Fibroblast of skin of back (primary cell): ENCODE results near the gene SEC23A.

Source experiments
- DNase-seq: peaks from one replicate; pipeline ENCODE4 v3.0.0-alpha.2; 2013

Gene SEC23A

DNA sequence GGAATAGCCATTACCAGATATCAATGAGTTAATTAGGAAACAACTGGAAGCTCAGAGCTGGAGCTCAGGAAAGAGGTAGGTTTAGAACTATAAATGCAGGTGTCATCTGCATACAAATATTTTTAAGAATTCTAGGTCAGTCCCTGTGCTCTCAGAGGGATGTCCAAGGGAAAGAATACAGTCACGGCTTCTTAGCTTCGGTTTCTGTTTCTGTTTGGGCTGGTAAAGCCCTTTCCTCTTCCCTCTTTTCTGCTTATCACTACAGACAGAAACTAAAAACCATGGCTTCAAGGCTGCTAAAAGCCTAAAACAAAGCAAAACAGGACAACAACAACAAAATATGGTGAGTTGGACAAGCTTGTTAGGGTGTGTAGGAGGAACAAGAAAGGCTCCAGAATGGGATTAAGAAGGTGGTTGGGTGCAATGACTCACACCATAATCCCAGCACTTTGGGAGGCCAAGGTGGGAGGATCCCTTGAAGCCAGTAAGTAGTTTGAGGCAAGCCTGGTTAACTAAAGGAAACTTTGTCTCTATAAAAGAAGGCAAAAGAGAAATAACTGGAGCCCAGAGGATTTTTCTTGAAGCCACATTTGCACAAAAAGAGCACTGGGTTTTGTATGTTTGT is 113.0 kb downstream of the SEC23A start:
- DNase-seq: no peak

- no peak for DNase-seq
Observed at GRCh38 chr14:38987781-38988180, 115.3 kb downstream of the SEC23A start.

GRCh38 chr14:38982837-38983236 is 120.2 kb downstream of the SEC23A start:
- no peak for DNase-seq

GRCh38 chr14:38982278-38982677 is 120.8 kb downstream of the SEC23A start:
- no peak for DNase-seq
